Right renal pelvis (tissue), 4 donors: ENCODE data around the gene RIMS1. TPM values are rescaled to one million over a fixed set of nuclear protein-coding genes. Genes with fewer than 3 reads are reported as not detected.
"Not testable (repeated sequence)": the region's sequence is repeated elsewhere in the genome, so short reads cannot be mapped to it uniquely, and the experiment has no call there.

ENCODE experiments used
- DNase-seq, 4 donors: peaks; one replicate each; pipeline ENCODE4 v3.0.0-alpha.2; 2013; ENCODE audit warnings: low read depth in 4 of 4, low spot score in 3 of 4, missing footprints in 1 of 4
- polyA plus RNA-seq, 4 donors: library from polyadenylated mRNA; unstranded; fragments of 120-200 nt; gene quantifications; one replicate each; pipeline ENCODE4 v1.2.1, GENCODE V29; 2013; ENCODE audit not compliant: insufficient read length in 4 of 4

RIMS1 gene
- polyA plus RNA-seq, 4 donors, result 2.0 to 5.1 (median 2.1) TPM

- DNase-seq, result no peak
These were observed 93.6 kb downstream of the RIMS1 start for GRCh38 chr6:71979911-71980310.

DNA sequence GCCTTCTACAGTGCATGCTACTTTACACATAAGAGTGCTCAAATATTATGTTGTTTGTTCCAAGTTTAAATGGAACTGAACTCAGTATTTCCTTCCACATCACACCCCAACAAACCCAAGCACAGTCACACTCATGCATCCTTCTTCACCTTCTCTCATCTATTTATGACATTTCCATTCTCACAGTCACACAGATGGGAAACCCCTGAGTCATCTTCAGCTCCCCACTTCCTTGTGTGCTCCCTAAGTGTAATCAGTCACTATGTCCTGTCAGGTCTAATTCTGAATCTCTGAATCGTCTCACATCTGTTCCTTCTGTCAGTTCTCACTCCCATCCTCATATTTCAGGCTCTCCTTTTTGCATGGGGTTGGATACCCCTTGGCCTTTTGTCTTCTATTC lies 96.0 kb downstream of the RIMS1 start:
- no peak for DNase-seq

DNA sequence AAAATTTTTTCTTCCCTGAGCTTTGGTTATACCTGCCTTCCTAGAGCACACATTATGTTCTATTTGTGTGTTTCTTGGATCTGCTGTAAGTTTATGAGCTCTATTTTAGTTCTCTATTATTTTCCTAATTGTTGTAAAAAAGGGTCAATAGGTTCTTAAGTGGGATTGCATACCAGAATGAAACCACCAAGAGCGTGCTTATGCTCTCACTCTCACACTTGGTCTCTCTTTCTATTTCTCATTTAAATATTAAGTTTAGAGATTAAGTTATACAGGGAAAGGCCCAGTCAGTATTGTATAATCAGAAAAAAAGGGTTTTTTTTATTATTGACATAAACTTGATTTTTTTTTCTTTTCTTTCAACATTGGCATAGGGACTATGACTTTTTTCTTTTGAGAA lies 96.8 kb downstream of the RIMS1 start:
- no peak for DNase-seq

- DNase-seq, result no peak
These were observed 108.4 kb downstream of the RIMS1 start for GRCh38 chr6:71994705-71995271.

DNA sequence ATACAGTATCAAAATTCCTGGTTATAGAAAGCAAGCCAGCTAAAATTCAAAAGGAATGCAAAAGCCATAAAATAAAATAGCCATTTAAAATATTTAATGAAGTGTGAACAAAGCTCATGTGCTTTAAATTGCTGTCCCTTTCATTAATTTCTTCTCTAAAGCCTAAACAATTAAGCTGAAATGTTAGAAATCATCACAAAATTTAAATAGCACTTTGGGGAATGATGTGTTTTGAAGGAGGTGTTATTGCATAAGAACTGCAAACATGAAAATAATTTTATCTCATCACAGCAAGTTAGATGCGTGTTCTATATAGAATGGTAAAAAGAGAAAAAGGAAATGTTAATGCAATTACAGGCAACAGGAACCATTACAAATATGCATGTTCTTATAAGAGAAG lies 111.0 kb downstream of the RIMS1 start:
- no peak for DNase-seq

DNA sequence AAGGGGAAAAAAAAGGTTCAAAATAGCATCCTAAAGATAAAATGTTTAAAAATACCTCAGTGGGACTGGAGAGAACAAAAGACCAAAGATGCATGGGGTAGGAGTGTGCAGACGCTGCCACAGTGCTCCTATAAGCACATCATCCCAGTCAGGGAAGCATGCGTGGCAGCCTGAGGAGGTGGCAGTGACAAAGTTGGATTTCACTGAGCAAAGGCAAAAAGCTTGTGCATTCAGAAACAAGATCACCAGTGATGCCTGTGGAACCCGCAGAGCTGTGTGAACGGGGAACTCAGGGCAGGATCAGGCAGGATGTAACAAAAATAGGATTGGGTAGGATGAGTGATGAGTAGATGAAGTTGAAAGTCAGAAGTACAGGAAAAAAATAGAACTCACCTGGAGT lies 116.1 kb downstream of the RIMS1 start:
- no peak for DNase-seq

GRCh38 chr6:72006591-72006990 lies 120.2 kb downstream of the RIMS1 start:
- not testable (repeated sequence) for DNase-seq

GRCh38 chr6:72022830-72023229 lies 136.5 kb downstream of the RIMS1 start:
- DNase-seq, result no peak

DNA sequence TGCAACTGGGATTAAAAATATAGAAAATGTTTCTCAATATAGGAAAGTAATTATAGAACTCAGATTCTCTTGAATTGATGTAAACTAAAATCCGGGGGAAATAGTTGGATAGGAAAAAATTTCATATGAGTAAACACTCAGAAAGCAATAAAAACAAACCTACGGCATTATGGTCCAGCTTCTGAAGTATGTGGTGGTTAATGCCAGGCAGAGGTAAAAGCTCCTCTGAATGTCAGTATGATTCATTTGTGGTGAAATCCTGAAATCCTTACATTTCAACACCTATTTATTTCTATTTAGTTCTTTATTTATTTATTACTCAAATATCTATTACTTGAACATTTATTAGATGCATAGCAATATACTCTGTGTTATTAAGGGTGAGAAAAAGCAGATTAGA lies 145.1 kb downstream of the RIMS1 start:
- DNase-seq, result no peak

DNA sequence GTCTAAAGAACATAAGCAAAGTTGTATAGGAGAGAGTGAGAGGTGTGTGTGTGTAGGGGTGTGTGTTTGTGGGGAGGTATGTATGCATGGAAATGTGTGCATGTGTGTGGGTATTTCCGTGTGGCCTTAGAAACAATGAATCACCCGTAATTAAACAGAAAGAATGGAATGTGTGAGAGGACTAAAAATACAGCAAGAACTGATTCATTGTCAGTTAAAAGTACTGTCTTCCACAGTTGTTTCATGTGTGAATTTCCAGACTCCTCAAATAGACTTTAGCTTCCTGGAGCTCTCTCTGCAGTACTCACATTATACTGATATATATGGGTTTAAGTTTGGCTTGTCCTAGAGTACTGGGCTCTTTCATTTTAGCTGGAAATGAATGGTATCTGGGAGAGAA lies 145.7 kb downstream of the RIMS1 start:
- DNase-seq, result no peak

GRCh38 chr6:72035486-72035885 lies 149.1 kb downstream of the RIMS1 start:
- DNase-seq, result no peak

DNA sequence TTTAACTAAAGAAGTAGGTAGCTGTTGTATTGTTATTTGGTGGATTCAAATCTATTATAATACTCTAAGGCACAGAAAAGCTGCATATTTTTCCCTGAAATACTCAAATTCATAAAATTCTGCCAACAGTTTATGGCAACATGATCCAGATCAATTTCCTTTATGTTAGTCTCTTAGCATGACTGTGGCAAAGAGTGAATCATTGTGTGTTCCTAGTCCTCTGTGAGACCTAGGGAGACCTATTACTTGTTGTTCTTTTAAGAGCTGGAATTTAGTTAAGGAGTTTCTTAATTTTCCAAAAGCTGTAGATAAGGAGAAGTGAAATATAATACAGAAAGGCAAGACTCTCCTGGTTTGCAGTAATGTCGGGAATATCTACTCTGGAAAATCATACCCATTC lies 149.6 kb downstream of the RIMS1 start:
- DNase-seq, result no peak

DNA sequence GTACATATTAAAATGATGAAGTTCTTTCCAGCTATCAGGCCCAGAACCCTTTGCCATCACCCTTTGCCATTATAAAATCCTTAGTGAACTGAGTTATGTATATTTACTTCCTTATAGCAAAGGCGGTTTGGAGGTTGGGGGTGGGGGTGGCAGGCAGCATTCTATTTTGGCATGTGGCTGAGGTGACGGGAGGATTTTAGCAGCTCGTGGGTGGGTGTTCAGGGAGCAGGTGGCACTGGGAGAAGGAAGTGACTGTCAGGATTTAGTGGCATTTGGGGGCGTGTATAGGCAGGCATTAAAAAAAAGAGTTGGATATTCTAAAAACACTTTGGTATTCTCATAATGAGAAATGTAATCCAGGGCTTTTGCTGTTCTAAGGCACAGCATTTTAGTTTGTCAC lies 150.7 kb downstream of the RIMS1 start:
- no peak for DNase-seq

GRCh38 chr6:72040111-72040510 lies 153.8 kb downstream of the RIMS1 start:
- no peak for DNase-seq

GRCh38 chr6:72042088-72042487 lies 155.7 kb downstream of the RIMS1 start:
- DNase-seq, result no peak

GRCh38 chr6:72048080-72048479 lies 161.7 kb downstream of the RIMS1 start:
- DNase-seq, result no peak

DNA sequence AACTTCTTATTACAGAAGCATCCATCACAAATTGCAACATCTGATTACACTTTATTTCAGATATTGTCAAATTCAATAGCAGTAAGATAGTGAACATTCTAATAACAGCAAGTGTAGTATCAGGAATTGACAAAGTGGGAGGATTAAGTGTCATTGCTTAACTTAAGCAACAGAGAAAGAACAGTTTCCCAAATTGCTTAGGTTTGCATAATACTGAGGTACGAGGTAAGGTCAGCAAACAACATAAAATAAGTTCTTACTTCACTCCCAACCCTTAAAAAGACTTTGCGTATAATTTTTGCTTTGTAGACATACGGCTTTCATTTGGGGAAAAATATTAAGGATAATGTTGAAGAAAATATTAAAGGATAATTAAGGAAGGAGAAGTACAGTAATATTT lies 163.0 kb downstream of the RIMS1 start:
- no peak for DNase-seq

DNA sequence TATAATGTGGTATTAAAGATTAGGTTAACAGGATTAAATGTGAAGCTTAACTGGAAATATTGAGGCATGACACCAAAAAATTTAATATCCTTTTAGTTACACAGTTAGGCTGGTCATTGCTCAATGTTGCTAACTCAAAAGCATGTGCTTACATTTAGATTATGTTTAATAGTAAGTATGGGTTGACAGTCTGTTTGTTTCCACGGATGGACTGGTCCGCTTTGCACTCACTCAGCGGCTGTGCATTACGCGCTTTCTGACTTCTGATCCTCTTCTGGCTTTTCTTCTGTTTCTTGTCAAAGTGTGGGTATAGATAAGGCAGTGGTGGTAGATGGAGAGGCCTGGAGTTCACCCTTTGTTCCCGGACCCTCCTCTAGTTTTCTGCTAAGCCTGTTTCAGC lies 174.9 kb downstream of the RIMS1 start:
- no peak for DNase-seq

DNA sequence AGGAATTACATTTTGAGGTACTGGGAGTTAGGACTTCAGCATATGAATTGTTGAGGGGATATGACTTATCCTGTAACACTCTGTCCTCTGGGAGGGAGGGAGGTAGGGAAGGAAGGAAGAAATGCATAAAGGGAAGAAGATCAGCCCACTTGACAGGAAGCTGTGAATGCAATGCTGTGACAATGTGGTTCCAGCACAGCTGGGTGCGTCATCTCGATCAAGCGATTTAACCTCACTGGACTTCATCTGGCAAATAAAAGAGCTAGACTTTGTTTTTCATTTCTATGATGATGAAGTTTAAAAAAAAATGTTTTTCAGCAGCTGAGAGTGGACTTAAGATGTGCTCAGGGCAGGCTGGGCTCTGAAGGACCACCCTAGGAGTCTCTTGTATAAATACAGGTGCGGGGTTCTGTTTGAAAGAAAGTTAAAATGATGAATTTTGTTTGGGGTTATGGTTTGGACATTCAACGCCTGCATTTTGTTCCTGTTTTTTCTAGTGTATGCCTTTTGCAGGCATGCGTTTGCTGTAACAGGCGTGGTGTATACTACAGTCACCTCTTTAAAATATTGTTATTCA lies 178.1 kb downstream of the RIMS1 start:
- no peak for DNase-seq

- DNase-seq, result no peak
These were observed 191.7 kb downstream of the RIMS1 start for GRCh38 chr6:72078096-72078495.

- DNase-seq, result no peak
These were observed 194.1 kb downstream of the RIMS1 start for GRCh38 chr6:72080260-72080941.

- no peak for DNase-seq
These were observed 195.5 kb downstream of the RIMS1 start for GRCh38 chr6:72081871-72082270.
